DMS153 treated with DMSO at 0.1 percent for 48 hours (cell line): ENCODE data around the gene ARNT2.
"Not testable (repeated sequence)": the region's sequence is repeated elsewhere in the genome, so short reads cannot be mapped to it uniquely, and the experiment has no call there.

Source experiments
- DNase-seq: peaks from one replicate; lab custom pipeline; 2025; ENCODE audit not compliant: unreplicated experiment; lab: John Stamatoyannopoulos, UW

The ARNT2 gene

DNA sequence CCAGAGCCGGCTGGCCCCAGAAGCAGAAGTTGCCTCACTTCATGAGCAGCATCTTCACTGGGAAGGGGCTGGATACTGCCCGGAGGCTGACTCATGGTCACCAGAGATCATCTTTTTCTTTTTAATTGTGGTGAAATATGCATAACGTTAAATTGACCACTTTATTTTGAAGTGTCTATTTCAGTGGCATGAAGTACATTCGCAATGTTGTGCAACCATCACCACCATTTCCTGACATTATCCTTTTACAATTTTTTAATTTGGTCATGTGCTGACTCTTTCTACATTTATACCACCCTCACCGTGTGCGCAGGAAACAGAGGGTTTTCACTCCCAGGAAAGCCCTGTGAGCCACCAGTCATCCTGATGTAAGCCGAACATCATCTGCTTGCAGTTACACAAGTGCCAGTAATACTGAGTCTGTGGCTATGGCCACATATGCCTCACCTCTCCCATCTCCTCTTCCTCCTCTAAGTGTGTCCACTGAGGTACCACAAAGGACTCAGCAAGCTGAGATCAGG, 239.3 kb downstream of the ARNT2 start:
- DNase-seq, result no peak

DNA sequence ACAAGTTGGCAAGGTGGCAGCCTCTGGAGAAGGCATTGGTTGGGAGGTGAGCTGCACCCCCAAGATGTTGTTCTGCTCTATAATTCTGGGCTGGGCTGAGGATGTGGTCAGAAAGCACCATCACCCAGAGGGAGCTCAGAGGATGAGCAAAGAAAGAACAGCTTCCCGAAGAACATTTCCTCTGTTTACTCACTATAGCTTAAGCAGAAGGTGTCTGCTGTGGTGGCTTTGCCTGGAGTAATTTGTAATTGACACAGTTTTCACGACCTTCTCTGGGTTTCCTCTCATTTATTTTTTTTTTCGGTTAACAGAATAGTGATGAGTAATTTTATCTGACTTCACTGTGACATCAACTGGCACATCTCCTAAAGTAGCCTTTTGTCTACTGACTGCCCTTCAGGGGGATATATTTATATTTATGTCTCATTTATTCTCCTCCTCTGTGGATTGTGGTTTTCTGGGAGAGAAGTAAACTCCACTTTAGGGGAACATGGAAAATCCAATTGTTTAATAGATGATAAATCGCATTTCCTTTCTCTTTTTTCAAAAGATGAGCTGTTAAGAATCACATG, 241.4 kb downstream of the ARNT2 start:
- no peak for DNase-seq

DNA sequence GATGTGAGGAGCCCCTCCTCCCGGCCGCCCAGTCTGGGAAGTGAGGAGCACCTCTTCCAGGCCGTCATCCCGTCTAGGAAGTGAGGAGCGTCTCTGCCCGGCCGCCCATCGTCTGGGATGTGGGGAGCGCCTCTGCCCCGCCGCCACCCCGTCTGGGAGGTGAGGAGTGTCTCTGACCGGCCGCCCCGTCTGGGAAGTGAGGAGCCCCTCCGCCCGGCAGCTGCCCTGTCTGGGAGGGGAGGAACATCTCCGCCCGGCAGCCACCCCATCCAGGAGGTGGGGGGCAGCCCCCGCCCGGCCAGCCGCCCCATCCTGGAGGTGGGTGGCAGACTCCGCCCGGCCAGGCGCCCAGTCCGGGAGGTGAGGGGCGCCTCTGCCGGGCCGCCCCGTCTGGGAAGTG, 243.2 kb downstream of the ARNT2 start:
- not testable (repeated sequence) for DNase-seq
